Measurements from ENCODE around the gene NAA50.
A peak's percentile ranks its signal among the peaks of the same experiment; 100 is the strongest.

Gene NAA50

GRCh38 chr3:113741086-113741485 is 5.0 kb downstream of the NAA50 start:
- DNase-seq = no peak

GRCh38 chr3:113736548-113737089 is 9.4 kb downstream of the NAA50 start:
- peak; percentile 1 for DNase-seq

- no peak for DNase-seq
Observed at GRCh38 chr3:113731694-113732093, 14.4 kb downstream of the NAA50 start.

DNA sequence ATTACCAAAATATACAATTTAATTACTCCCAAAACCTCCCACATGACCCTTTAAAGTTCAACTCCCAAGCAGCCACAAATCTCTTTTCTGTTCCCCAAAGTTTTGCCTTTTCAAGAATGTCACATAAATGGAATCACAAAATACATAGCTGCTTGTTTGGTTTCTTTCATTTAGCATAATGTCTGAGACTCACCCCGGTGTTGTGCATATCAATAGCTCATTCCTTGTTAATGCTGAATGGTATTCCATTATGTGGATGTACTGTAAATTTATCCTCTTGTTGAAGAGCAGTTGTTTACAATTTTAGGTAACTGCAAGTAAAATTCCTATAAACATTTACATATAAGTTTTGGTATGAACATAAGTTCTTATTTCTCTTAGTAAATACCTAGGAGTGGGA is 15.5 kb downstream of the NAA50 start:
- no peak for DNase-seq

DNA sequence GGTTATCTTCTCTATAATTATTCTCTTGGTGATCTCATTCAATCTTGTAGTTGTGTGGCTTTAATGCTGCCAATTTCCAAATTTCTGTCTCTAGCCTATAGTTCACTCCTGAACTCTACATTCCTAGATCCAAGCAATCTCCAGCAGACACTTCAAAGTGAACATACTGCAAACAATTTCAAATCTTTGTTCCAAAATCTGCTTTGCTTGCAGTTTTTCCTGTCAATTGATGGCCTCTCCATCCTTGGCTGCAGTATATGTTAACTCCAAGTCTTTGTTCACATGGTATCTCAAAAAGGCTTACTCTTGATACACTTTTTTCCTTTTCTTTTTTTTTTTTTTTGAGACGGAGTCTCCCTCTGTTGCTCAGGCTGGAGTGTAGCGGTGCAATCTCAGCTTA is 17.4 kb downstream of the NAA50 start:
- no peak for DNase-seq

DNA sequence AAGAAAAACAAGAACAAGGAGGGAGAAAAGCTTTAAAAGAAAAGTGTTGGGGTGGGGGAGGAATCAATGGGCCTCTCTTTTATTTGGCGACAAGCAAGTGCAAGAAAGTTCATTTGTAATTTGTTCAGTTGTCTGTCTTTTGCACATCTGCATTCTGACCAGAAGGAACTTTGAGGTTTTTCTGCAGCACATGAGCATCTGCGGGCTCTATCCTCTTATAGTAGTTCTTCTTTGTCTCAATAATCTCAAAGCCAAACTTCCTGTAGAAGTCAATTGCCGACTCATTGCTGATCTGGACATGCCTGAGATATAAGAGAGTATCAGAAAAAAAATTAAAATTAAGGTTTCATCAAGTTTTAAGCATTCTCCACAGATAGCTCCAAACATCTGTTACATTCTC is 24.4 kb downstream of the NAA50 start:
- no peak for DNase-seq

- DNase-seq = no peak
Observed at GRCh38 chr3:113719758-113720157, 26.3 kb downstream of the NAA50 start.

GRCh38 chr3:113719294-113719693 is 26.8 kb downstream of the NAA50 start:
- no peak for DNase-seq

DNA sequence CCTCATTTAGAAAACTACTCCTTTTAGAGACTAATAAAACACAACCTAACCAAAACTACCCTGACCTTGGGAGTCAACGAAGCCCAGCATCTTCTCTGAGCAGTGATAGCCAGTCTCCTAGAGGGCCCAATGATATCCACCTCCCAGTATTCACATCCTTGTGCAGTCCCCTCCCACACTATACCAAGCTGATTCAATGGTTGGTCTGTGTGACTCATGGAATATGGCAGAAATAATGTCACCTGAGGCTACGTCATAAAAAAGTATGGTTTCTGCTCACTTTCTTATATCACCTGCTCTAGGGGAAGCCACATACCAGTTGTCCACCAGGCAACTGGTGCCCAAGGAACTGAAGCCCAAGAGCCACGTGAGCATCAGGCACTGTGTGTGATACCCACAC is 28.2 kb downstream of the NAA50 start:
- DNase-seq = no peak

DNA sequence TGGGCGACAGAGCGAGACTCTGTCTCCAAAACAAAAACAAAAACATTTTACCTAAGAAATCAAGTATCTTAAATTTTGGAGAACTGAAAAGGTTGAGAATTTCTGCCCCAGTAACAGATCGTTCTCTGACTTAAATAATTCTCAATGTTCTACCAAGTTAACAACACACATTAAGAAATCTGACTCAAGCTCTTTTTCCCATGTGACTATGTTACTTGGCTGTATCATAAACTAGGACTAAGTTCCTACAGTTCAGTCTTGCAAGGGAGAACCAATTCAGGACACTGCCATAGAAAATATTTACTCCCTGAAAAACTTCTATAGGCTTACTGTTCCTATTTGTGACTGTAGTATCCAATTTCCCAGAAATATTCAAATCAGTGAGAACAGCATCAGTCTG is 28.7 kb downstream of the NAA50 start:
- no peak for DNase-seq

DNA sequence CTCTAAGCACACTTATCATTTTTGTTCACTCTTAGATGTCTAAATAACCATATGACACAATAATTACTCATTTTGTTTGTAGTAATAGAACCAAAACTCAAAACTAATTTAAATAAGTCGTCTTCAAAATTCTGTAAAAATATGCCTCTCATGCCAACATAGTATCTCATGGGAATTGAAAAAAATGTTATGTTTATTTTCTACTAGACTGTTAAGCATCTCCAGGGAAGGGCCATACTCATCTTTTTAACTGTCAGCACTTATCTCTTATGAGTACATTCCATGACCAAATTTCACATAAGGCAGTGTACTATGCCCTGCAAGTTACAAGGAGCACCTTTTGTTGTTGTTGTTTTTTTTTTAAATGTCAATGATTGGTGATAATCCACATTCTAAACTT is 31.3 kb downstream of the NAA50 start:
- no peak for DNase-seq

DNA sequence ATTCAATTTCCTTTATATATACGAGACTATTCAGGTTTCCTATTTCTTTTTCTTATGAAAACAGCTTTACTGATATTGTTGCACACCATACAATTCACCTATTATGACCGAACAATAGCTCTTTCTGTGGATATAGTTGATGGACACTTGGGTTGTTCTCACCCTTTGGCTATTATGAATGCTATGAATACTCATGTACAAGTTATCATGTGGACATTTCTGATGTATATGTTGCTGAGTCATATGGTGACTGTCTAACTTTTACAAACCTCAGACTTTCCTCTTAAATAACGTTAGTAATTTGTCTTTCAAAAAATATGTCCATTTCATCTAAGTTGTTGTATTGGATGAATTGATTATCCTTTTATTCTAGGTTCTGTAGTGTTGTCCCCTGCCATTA is 33.9 kb downstream of the NAA50 start:
- DNase-seq = no peak

- no peak for DNase-seq
Observed at GRCh38 chr3:113707835-113708234, 38.2 kb downstream of the NAA50 start.

GRCh38 chr3:113698956-113699355 is 47.1 kb downstream of the NAA50 start:
- no peak for DNase-seq

GRCh38 chr3:113698213-113698742 is 47.8 kb downstream of the NAA50 start:
- no peak for DNase-seq

DNA sequence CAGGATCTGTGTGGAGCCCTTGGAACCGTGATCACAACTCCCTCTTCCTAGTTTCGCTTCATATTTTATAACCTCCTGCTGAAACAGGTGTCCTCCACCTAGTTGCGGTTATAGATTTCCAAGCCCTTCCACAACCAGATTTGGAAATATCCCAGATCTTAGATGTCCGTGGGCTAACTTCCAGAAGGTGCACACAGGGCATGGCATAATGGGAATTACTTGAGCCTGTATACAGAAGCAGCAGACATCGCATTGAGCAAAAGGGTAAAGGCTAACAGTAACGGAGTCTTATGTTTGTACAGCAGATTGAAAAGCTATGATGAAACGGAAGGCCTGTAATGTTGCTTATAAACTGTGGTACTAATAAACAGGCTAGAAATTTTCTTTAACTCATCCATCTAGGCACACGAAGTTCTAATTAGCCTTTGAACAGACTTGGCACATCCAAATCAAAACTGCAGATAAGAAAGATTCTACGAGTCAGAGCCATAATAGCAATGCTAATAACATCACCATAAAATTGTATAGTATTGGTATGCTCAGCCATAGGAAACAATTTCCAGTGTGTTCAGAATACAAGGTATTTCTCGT is 48.5 kb downstream of the NAA50 start:
- DNase-seq = no peak

- DNase-seq = peak; percentile 99
Observed at GRCh38 chr3:113696658-113697499, 49.2 kb downstream of the NAA50 start.

- no peak for DNase-seq
Observed at GRCh38 chr3:113695786-113696645, 50.0 kb downstream of the NAA50 start, which contains the start of gene USF3. Gene USF3 (minus strand): TSS chr3:113696642. CDS start chr3:113674878, 21,764 bp downstream.

DNA sequence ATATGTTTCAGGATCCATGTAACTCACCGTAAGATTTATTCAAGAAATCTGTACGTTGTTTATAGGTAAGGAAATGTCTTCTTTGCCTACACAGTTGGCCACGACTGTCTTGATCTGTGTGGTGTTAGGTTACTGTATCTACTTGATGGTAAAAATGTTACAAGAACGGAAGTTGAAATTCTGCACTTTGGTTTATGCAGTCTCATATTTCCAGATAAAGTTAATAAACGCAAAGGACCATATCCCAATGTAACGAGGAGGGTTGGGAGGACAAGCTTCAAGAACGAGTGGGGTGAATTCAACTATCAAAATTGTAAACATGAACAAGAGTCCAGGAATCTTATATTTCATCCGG is 50.6 kb downstream of the NAA50 start:
- no peak for DNase-seq

DNA sequence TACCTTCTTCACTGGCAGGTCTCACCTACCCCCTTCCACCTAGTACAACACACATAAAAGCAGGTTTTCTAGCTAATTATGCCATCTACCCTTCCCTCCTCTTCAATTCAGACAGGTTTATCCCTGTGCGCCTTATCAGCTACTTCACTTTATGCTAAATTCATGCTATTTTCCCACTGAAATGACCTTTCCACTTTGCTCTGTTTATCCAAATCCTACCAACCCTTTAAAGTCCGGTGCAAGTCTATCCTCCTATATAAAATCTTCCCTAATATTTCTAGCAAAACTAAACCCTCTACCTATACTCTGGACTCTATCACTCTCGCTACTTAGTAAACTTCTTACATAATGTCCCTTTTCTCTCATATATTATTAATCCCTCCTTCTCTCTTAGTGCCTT is 55.6 kb downstream of the NAA50 start:
- no peak for DNase-seq

DNA sequence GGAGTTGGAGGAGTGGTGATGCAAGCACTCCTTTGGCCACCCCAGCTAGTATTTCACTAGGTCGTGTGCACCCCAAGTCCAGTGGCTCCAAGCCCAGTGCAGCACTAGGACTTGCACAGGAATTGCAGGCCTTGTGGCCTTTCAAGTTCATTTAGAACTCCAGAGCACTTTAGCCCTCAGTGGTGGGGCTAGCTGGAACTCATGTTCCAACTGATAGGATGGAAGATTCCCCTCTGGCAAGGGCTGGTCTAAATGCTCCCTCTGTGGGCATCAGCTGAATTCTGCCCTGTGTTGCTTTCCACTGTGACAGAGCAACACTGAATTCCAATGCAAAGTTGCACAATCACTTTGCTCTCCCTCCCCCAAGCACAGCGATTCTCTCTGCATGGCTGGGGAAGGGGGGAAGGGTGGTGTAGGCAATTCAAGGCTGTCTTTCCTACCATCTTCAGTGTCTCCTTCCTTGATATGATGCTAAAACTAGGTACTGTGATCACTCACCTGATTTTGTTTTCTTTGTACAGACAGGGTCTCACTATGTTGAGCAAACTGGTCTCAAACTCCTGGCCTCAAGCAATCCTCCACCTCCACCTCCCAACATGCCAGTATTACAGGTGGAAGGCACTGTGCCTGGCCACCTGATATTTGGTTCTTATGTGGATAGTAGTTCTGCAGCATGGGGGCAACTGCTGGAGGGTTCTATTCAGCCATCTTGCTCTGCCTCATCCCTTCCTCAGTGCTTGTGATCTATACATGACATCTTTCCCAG is 59.9 kb downstream of the NAA50 start:
- no peak for DNase-seq

DNA sequence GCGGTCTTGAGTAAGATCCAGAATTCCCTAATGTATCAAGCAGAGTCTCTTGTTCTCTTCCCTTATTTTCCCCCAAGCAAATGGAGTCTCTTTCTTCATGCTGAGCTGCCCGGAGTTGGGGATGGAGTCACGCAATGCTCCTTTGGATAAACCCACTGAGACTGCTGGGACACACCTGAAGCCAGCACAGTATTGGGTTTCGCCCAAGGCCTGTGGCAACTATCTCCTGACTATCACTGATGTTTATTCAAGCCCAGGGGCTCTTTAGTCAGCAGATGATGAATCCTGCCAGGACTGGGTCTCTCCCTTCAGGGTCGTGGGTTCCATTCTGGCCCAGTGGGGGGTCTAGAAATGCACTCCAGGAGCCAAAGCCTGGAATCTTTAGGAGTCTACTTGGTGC is 60.9 kb downstream of the NAA50 start:
- no peak for DNase-seq

Measured in DMS153 (cell line).